WTC11 (cell line): ENCODE results near the gene RLN3. TPM values are rescaled to one million over a fixed set of nuclear protein-coding genes. Genes with fewer than 3 reads are reported as not detected.
"Not testable (repeated sequence)": the region's sequence is repeated elsewhere in the genome, so short reads cannot be mapped to it uniquely, and the experiment has no call there.

ENCODE experiments used
- ATAC-seq: fragments of 200-7000 bp; cut with Tn5 transposase; 2 replicates; pipeline ENCODE4 v1.10.0; 2021; ENCODE audit warnings: mild to moderate bottlenecking, moderate library complexity
- CTCF ChIA-PET: fragments of 300-600 bp; sonication (Branson Sonifier 250); formaldehyde crosslinking; loops from one replicate; lab custom pipeline; 2021; ENCODE audit warnings: antibody characterized with exemption; lab: Charles Lee
- POLR2A ChIA-PET: fragments of 350-600 bp; sonication (Branson Sonifier 250); formaldehyde crosslinking; loops from one replicate; lab custom pipeline; 2021; ENCODE audit warnings: antibody characterized with exemption; lab: Charles Lee
- DNase-seq: peaks from one replicate; pipeline ENCODE4 v3.0.0; 2021; ENCODE audit warnings: low spot score
- H3K27ac Mint-ChIP-seq: 2 replicates; pipeline ENCODE4 v1.8.0; 2021; ENCODE audit warnings: mixed read lengths
- H3K27me3 Mint-ChIP-seq: 2 replicates; pipeline ENCODE4 v1.8.0; 2021; ENCODE audit warnings: low read depth, mild to moderate bottlenecking, moderate library complexity, mixed read lengths
- H3K36me3 Mint-ChIP-seq: 2 replicates; pipeline ENCODE4 v1.8.0; 2021; ENCODE audit warnings: mixed read lengths
- H3K4me1 Mint-ChIP-seq: 2 replicates; pipeline ENCODE4 v1.8.0; 2022; ENCODE audit warnings: mixed read lengths
- H3K4me3 Mint-ChIP-seq: 2 replicates; pipeline ENCODE4 v1.8.0; 2021; ENCODE audit warnings: mild to moderate bottlenecking, moderate library complexity, mixed read lengths
- H3K9me3 Mint-ChIP-seq: 2 replicates; pipeline ENCODE4 v1.8.0; 2021; ENCODE audit warnings: mixed read lengths
- AFF4 ChIP-seq: sonication (generic); formaldehyde crosslinking; IDR thresholded peaks from 2 replicates; pipeline ENCODE4 v1.8.1; 2023; ENCODE audit warnings: mild to moderate bottlenecking, missing genetic modification reagents, borderline replicate concordance
- ATF2 ChIP-seq: sonication (generic); formaldehyde crosslinking; IDR thresholded peaks from 2 replicates; pipeline ENCODE4 v1.8.1; 2022; ENCODE audit warnings: low read depth, missing genetic modification reagents, borderline replicate concordance
- ATF3 ChIP-seq: sonication (generic); formaldehyde crosslinking; conservative IDR thresholded peaks from 2 replicates; pipeline ENCODE4 v1.8.1; 2022; ENCODE audit warnings: mild to moderate bottlenecking, missing genetic modification reagents
- ATF6 ChIP-seq: sonication (generic); formaldehyde crosslinking; IDR thresholded peaks from 2 replicates; pipeline ENCODE4 v1.8.1; 2023; ENCODE audit warnings: mild to moderate bottlenecking, missing genetic modification reagents
- E2F5 ChIP-seq: sonication (generic); formaldehyde crosslinking; IDR thresholded peaks from 2 replicates; pipeline ENCODE4 v1.8.1; 2022; ENCODE audit warnings: mild to moderate bottlenecking, moderate library complexity, missing genetic modification reagents
- GTF2I ChIP-seq: fragments of 250-450 bp; sonication (Bioruptor Pico); conservative IDR thresholded peaks from 2 replicates; pipeline ENCODE4 v1.4.0; 2021; ENCODE audit warnings: mild to moderate bottlenecking
- HMGA2 ChIP-seq: fragments of 250-450 bp; sonication (Bioruptor Pico); IDR thresholded peaks from 2 replicates; pipeline ENCODE4 v1.4.0; 2021; ENCODE audit warnings: mild to moderate bottlenecking, moderate library complexity
- HMGXB4 ChIP-seq: sonication (generic); formaldehyde crosslinking; IDR thresholded peaks from 2 replicates; pipeline ENCODE4 v1.8.1; 2023; ENCODE audit warnings: mild to moderate bottlenecking, moderate library complexity, missing genetic modification reagents
- IRF1 ChIP-seq: sonication (generic); formaldehyde crosslinking; IDR thresholded peaks from 2 replicates; pipeline ENCODE4 v1.8.0; 2023; ENCODE audit warnings: missing genetic modification reagents
- NFATC4 ChIP-seq: fragments of 250-450 bp; sonication (Bioruptor Pico); IDR thresholded peaks from 2 replicates; pipeline ENCODE4 v1.9.0; 2021; ENCODE audit warnings: mild to moderate bottlenecking
- NR3C1 ChIP-seq: sonication (generic); formaldehyde crosslinking; conservative IDR thresholded peaks from 2 replicates; pipeline ENCODE4 v1.8.1; 2023; ENCODE audit warnings: low read depth, mild to moderate bottlenecking, missing genetic modification reagents
- RORB ChIP-seq: fragments of 250-450 bp; sonication (Bioruptor Pico); IDR thresholded peaks from 2 replicates; pipeline ENCODE4 v1.9.0; 2021; ENCODE audit warnings: mild to moderate bottlenecking
- TCF7 ChIP-seq: sonication (generic); formaldehyde crosslinking; IDR thresholded peaks from 2 replicates; pipeline ENCODE4 v1.8.0; 2022; ENCODE audit warnings: mild to moderate bottlenecking, low read depth, missing genetic modification reagents, moderate library complexity
- TEAD1 ChIP-seq: sonication (generic); formaldehyde crosslinking; IDR thresholded peaks from 2 replicates; pipeline ENCODE4 v1.8.0; 2022; ENCODE audit warnings: mild to moderate bottlenecking, missing genetic modification reagents
- ZNF232 ChIP-seq: sonication (generic); formaldehyde crosslinking; IDR thresholded peaks from 2 replicates; pipeline ENCODE4 v1.8.0; 2022; ENCODE audit warnings: mild to moderate bottlenecking, missing genetic modification reagents
- ZNF317 ChIP-seq: sonication (generic); formaldehyde crosslinking; IDR thresholded peaks from 2 replicates; pipeline ENCODE4 v1.8.1; 2023; ENCODE audit warnings: low read depth, mild to moderate bottlenecking, moderate library complexity, missing genetic modification reagents, borderline replicate concordance
- ZNF425 ChIP-seq: fragments of 250-450 bp; sonication (Bioruptor Pico); conservative IDR thresholded peaks from 2 replicates; pipeline ENCODE4 v1.9.0; 2021; ENCODE audit warnings: mild to moderate bottlenecking
- total RNA-seq: library from RNA; stranded (reverse); gene quantifications from 3 replicates; pipeline ENCODE4 v1.2.3, GENCODE V29; 2021

The RLN3 gene
- total RNA-seq, 1 experiment from 2014 or later = not detected

- TF ChIP-seq ZNF425 (CRISPR knock-in tag) (no peak), IRF1 (CRISPR knock-in tag) (peak; percentile 48; the same call in 1 of the 2 replicates), ATF6 (CRISPR knock-in tag) (no peak), ZNF317 (CRISPR knock-in tag) (no peak), NFATC4 (CRISPR knock-in tag) (no peak), GTF2I (CRISPR knock-in tag) (no peak), ATF3 (CRISPR knock-in tag) (no peak), HMGXB4 (CRISPR knock-in tag) (peak; percentile 94), E2F5 (CRISPR knock-in tag) (no peak), RORB (CRISPR knock-in tag) (no peak), TEAD1 (no peak)
Observed at GRCh38 chr19:14031719-14032480, 4.0 kb downstream of the RLN3 start, which contains the start of gene IL27RA (continued).

- Mint-ChIP-seq H3K4me3 (no peak overlapping the region), H3K4me1 (peaks cover 5% of the 10 kb centered on the region), H3K27ac (peak overlapping the region; percentile 34; the same call in 1 of the 2 replicates), H3K9me3 (no peaks in the 10 kb centered on the region)
- POLR2A ChIA-PET = no interaction called here
- no peak for ATAC-seq
- CTCF ChIA-PET = interaction anchor here (1.0 to 3.9 kb wide), 4 partner anchors 11 to 154 kb away, joined by 3 to 42 read pairs (median 4); no protein-coding TSS in a partner anchor
- no peak for TF ChIP-seq AFF4 (CRISPR knock-in tag)
- TF ChIP-seq HMGA2 (CRISPR knock-in tag) = no peak
- no peak for TF ChIP-seq NR3C1
- TF ChIP-seq ATF2 (CRISPR knock-in tag) = no peak
- TF ChIP-seq ZNF232 (CRISPR knock-in tag) = no peak
- TF ChIP-seq TCF7 = no peak
- TF ChIP-seq ZNF317 (CRISPR knock-in tag) = no peak
- TF ChIP-seq, all 79 proteins: peak for 0
- H3K27me3 Mint-ChIP-seq = peaks cover 15% of the 10 kb centered on the region
- no peaks in the 10 kb centered on the region for H3K36me3 Mint-ChIP-seq
- no peak for DNase-seq
Observed at GRCh38 chr19:14033946-14034345, 6.0 kb downstream of the RLN3 start.

- DNase-seq, ATAC-seq: not testable (repeated sequence)
Observed at GRCh38 chr19:14035159-14035558, 7.2 kb downstream of the RLN3 start.

More at GRCh38 chr19:14035159-14035558, 7.2 kb downstream of the RLN3 start:
- H3K9me3 Mint-ChIP-seq, H3K27ac Mint-ChIP-seq, H3K4me3 Mint-ChIP-seq, H3K36me3 Mint-ChIP-seq, H3K4me1 Mint-ChIP-seq: not testable (repeated sequence)
- ChIA-PET CTCF (interaction anchor here (0.6 to 1.7 kb wide), 6 partner anchors 10 to 37 kb away, joined by 3 to 6 read pairs (median 4); partner anchors contain the start of gene MISP3), POLR2A (interaction anchor here (0.6 kb wide), 1 partner anchor 57 kb away, joined by 3 read pairs; no protein-coding TSS in a partner anchor)
- peaks cover 13% of the 10 kb centered on the region for H3K27me3 Mint-ChIP-seq
